GM23248 (cell line): ENCODE results near the gene FOXN3.

Source experiments
- EZH2 ChIP-seq: fragments of 200-600 bp; sonication (generic); IDR thresholded peaks from 2 replicates; pipeline ENCODE4 v1.6.1; 2018; ENCODE audit warnings: antibody characterized with exemption, mild to moderate bottlenecking; ENCODE audit not compliant: insufficient read depth, poor library complexity, severe bottlenecking
- EZH2phosphoT487 ChIP-seq: fragments of 200-600 bp; sonication (generic); IDR thresholded peaks from 2 replicates; pipeline ENCODE4 v1.6.1; 2018; ENCODE audit warnings: antibody characterized with exemption, moderate library complexity, mild to moderate bottlenecking, low read depth; ENCODE audit not compliant: insufficient read depth

DNA sequence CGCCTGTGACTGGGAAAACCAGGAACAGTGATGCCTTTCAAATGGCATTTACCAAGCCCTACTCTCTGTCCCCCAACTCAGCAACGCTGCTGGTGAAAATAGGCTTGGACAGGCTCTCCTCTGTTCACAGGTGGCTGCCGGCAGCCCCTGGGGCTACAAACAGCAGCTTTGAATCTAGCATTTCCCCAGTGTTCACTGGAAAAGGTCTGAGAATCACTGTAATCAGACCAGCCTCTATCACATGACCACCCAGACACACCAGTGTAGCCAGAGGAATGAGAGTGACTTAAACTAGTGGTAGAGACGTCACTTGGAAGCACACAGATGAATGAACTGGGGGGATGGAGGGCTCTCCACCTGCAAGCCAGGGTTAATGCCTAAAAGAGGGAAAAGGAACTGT, 151.8 kb downstream of the FOXN3 start:
- TF ChIP-seq EZH2 (no peak), EZH2phosphoT487 (no peak)
